Keratinocyte (primary cell): Measurements from ENCODE around the gene CST6.

Experiments used
- EZH2 ChIP-seq: IDR thresholded peaks from one replicate; pipeline ENCODE4 v1.6.1; 2012; ENCODE audit warnings: inconsistent platforms, mild to moderate bottlenecking, low read length, moderate library complexity
- TF ChIP-seq, protein P1 (sequence below), 3 experiments: IDR thresholded peaks in 1 of 3; conservative IDR thresholded peaks in 1 of 3; optimal IDR thresholded peaks in 1 of 3; 2 replicates in 2 of 3; 3 replicates in 1 of 3; pipeline versions ENCODE3 to v1.5.1; 2011; ENCODE audit warnings: low read length in 3 of 3, mild to moderate bottlenecking in 3 of 3, moderate library complexity in 2 of 3, control low read depth in 1 of 3, inconsistent platforms in 1 of 3; ENCODE audit not compliant: insufficient read depth in 2 of 3; ENCODE audit errors: extremely low read depth in 1 of 3

GRCh38 chr11:65983589-65983987, 28.2 kb upstream of the CST6 start:
- TF ChIP-seq, protein P1, sequence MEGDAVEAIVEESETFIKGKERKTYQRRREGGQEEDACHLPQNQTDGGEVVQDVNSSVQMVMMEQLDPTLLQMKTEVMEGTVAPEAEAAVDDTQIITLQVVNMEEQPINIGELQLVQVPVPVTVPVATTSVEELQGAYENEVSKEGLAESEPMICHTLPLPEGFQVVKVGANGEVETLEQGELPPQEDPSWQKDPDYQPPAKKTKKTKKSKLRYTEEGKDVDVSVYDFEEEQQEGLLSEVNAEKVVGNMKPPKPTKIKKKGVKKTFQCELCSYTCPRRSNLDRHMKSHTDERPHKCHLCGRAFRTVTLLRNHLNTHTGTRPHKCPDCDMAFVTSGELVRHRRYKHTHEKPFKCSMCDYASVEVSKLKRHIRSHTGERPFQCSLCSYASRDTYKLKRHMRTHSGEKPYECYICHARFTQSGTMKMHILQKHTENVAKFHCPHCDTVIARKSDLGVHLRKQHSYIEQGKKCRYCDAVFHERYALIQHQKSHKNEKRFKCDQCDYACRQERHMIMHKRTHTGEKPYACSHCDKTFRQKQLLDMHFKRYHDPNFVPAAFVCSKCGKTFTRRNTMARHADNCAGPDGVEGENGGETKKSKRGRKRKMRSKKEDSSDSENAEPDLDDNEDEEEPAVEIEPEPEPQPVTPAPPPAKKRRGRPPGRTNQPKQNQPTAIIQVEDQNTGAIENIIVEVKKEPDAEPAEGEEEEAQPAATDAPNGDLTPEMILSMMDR (optimal IDR thresholded peaks at IDR 0.05 in 1 of 3, IDR thresholded peaks at IDR 0.05 in 1 of 3, conservative IDR thresholded peaks at IDR 0.05 in 1 of 3; ENCODE audit: extremely low read depth in 1 of 3, insufficient read depth in 2 of 3, low read length in 3 of 3): no peak
- no peak for TF ChIP-seq EZH2
